Measurements from ENCODE around the gene GDPD4.

Gene GDPD4

GRCh38 chr11:77172666-77172982 is 128.9 kb downstream of the GDPD4 start:
- FAIRE-seq = no peak

- FAIRE-seq = no peak
Measured at GRCh38 chr11:77171885-77172665, 129.4 kb downstream of the GDPD4 start.

GRCh38 chr11:77171254-77171653 is 130.2 kb downstream of the GDPD4 start:
- no peak for FAIRE-seq

GRCh38 chr11:77170107-77170506 is 131.4 kb downstream of the GDPD4 start:
- FAIRE-seq = no peak

- FAIRE-seq = no peak
Measured at GRCh38 chr11:77167791-77168190, 133.7 kb downstream of the GDPD4 start.

GRCh38 chr11:77167111-77167626 is 134.3 kb downstream of the GDPD4 start:
- no peak for FAIRE-seq
